GM23248 (cell line): Measurements from ENCODE around the gene PCID2.

Experiments
- EZH2 ChIP-seq: fragments of 200-600 bp; sonication (generic); IDR thresholded peaks from 2 replicates; pipeline ENCODE4 v1.6.1; 2018; ENCODE audit warnings: antibody characterized with exemption, mild to moderate bottlenecking; ENCODE audit not compliant: insufficient read depth, poor library complexity, severe bottlenecking
- EZH2phosphoT487 ChIP-seq: fragments of 200-600 bp; sonication (generic); IDR thresholded peaks from 2 replicates; pipeline ENCODE4 v1.6.1; 2018; ENCODE audit warnings: antibody characterized with exemption, moderate library complexity, mild to moderate bottlenecking, low read depth; ENCODE audit not compliant: insufficient read depth

- TF ChIP-seq EZH2, result no peak
- no peak for TF ChIP-seq EZH2phosphoT487
Measured at GRCh38 chr13:113207890-113208420, 514 bp downstream of the PCID2 start.
